HS-27A (cell line): ENCODE data around the gene EIF4B.
"Not testable (repeated sequence)": the region's sequence is repeated elsewhere in the genome, so short reads cannot be mapped to it uniquely, and the experiment has no call there.

Experiments used
- DNase-seq: peaks from one replicate; pipeline ENCODE4 v3.0.0-alpha.2; 2012; ENCODE audit warnings: low read depth, missing footprints

EIF4B gene

DNA sequence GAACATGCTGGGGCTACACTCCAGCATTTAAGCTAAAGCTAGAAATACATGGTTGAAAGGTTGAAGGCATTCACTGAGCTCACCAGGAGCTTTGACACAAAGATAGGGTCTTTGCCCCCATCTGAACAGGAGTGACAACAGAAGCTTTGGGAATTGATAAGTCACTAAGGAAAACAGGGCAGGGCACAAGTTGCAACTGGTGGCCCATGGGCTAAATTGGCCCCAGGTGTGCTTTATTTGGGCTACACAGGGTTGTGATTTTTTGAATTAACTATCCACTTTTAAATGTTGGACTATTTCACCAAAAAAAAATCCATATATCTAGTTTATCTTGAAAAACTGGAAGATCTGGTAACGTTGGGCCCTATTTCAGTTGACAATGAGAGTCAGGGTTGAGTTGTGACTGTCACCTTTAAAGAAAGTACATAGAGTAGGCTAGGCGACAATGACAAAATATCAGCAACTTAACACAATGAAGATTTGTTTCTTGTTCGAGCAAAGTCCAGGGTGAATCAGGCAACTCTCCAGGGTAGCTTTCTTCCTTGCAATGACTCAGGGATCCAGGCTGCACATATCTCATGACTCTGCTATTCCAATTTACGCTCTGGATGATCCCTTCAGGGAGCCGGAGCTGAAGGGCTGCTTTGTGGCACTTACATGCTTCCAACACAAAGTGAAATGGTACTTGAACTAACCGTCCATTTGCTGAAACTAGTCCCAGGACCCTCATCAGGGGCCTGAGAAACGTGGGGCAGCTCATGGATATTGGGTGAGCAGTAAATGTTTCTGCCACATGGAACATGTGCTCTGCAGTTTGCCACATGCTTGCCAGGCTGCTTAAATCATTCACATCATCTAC is 13.3 kb upstream of the EIF4B start:
- no peak for DNase-seq

DNA sequence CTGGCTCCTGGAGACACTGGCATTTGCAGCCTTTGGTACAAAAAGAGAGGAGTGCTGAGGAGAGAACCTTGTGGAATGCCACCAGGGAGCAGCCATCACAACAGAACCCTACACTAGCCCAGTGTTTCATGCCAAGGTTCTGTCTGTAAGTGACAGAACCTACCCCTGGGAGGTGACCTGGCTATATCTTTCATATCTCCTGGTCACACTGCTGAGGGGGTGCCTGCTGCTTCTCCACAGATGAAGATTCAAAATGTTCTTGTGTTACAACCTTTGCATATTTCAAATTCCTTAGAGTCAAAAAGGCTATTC is 12.7 kb upstream of the EIF4B start:
- DNase-seq = no peak

DNA sequence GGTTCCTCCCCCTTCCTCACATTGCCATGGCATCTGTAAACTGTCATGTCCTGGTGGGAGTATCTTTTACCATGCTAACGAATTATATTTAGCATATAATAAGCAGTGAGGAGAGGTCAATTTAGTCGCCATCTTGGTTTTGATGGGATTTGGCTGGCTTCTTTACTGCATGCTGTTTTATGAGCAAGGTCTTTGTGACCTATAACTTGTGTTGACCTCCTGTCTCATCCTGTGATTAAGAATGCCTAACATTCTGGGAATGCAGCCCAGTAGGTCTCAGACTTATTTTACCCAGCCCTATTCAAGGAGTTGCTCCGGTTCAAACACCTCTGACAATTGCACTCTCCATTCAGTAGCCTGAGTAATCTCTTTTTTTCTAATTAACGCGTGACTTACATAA is 2.1 kb upstream of the EIF4B start:
- no peak for DNase-seq

DNA sequence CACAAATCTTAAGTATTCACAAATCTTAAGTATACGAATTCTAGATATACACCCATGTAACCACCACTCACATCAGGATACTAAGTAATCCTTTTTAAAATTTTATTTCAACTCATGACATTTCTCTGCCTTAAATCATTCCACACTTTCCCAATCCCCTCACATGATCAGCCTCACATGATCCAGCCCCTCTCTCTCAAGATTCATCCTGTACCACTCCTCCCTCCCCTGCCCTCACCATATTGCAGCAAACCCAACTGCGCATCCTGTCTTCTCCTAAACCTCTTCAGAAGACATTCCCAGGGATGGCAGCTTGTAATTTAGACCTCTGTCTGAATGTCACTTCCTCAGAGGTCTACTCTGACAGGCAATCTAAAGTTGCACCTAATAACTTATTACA is 1.7 kb upstream of the EIF4B start:
- DNase-seq = no peak

DNA sequence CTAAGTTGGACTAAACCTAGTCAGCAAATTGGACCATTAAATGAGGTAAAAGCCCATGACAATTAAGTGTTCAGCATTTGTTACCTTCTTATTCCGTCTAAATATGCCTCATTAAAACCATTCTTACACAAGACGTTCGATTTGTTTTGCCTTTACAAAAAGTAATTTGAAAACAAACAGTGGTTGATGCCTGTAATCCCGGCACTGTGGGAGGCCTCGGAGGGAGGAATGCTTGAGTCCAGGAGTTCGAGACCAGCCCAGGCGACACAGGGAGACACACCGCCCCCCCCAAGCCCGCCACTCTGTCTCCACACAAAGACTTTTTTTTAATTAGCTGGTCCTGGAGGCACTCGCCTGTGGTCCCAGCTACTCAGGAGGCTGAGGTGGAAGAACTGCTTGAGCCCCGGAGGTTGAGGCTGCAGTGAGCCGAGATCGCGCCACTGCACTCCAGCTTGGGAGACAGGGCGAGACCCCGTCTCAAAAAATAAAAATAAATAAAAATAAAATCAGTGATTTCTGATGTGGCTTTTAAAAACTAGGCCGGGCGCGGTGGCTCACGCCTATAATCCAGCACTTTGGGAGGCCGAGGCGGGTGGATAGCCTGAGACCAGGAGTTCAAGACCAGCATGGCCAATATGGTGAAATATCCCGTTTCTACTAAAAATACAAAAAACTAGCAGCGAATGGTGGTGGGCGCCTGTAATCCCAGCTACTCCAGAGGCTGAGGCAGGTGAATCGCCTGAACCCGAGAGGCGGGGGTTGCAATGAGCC is 856 bp upstream of the EIF4B start:
- DNase-seq = no peak

DNA sequence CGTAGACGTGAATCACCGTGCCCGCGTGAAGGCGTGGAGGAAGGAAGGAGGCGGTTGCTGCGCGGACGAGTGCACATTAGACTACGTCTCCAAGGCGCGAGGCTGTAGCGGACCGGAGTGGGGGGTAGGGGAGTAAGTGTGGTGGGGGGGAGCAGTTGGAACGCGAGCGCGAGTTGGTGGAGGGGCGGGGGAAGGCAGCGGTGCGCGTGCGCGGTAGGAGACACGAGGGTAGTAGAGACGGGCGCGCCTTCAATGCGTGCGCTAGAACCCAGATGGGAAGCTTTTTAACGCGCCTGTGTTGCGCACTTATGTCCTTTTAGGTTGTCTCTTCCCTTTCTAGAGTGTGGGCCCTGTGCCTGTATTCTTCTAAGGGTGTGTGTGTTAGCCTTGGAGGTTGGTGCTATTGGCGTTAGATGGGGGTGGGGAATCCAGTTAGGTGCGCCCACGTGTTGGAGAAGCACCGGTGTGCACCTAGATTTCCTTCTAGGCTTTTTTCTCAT is 604 bp downstream of the EIF4B start:
- no peak for DNase-seq

DNA sequence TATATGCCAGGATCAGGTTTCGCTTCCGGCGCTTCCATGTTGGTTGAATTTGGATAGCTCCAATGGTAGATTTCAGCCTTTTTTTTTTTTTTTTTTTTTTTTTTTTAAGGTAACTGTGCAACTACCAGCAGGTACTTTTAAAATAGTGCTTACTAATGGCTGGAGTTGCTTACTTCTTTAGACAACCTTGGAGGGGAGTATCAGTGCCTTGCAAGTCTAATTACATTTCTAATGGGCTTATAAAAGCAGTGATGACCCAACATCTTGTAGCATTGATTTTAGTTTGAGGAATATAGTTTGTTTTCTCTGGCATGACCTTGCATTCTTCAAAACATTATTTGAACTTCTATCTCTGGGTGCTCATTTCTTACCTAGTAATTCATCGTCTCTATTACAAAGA is 1.1 kb downstream of the EIF4B start:
- no peak for DNase-seq

DNA sequence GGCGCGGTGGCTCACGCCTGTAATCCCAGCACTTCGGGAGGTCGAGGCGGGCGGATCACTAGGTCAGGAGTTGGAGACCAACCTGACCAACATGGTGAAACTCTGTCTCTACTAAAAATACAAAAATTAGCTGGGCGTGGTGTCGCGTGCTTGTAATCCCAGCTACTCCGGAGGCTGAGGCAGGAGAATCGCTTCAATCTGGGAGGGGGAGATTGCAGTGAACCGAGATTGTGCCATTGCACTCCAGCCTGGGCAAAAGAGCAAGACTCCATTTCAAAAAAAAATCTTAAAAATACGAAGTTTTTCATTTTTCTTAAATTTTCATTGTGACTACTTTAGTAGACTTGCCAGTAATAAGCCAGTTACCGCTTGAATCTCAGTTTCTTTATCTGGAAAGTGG is 2.5 kb downstream of the EIF4B start:
- not testable (repeated sequence) for DNase-seq

DNA sequence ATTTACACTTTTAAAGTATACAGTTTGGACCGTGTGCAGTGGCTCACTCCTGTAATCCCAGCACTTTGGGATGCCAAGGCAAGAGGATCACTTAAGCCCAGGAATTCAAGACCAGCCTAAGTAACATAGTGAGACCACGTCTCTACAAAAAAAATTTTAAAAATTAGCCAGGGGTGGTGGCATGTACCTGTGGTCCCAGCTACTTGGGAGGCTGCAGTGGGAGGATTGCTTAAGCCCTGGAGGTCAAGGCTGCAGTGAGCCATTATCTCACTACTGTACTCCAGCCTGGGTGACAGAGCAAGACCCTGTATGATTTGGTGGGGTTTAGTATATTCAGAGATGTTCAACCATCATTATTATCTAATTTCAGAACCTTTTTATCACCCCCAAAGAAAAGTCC is 4.7 kb downstream of the EIF4B start:
- no peak for DNase-seq

DNA sequence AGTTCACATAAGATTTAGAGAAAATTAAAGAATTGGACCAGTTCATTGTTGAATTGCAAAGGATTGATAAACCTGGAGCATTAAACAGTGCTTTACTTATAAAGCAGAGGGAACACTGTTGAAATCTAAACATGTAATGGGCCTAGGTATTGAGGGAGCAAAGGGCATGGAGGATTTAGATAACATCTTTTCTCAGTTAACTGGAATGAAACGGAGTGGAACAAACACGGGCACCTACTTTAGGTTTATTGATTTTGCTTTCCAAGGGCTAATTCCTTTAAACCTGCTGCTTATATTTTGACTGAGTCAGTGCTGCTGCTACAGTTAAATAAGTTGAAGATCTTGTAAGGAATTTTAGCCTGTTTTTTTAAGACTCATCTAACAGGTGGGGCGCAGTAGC is 5.6 kb downstream of the EIF4B start:
- no peak for DNase-seq

DNA sequence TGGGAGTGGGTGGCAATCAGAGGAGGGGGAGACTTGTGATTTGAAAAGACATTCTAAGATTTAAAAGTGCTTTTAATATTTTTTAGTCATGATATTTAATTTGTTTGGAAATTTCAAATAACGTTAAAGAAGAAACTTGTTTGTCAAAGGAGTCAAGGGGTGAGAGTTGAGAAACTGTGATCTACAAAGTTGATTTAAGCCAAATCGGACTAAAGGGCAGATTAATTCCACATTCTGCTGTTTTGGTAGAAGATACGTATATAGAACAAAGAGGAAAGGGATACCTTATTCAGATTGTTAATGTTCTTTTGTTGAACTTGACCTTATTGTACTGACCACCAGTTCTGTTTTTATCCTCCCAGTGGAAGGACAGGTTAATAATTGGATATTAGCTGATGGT is 6.7 kb downstream of the EIF4B start:
- no peak for DNase-seq

DNA sequence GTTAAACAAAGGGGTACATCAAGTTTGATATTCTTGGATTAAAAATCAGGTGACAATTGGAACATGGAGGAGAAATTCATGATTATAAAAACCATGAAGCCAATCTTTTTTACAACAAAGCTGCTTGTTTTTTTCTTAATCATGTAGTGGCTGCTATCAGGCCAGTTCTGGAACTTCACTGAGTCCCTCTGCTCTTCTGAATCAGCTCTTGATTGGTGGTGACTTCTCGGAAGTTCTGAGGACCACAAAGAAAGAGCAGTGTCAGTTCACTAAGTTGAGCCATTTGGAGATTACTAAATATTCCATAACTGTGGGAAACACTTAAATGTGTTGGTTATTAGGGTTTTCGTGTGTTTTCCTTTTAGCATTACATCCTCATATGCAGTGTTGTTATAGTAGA is 8.5 kb downstream of the EIF4B start:
- no peak for DNase-seq

DNA sequence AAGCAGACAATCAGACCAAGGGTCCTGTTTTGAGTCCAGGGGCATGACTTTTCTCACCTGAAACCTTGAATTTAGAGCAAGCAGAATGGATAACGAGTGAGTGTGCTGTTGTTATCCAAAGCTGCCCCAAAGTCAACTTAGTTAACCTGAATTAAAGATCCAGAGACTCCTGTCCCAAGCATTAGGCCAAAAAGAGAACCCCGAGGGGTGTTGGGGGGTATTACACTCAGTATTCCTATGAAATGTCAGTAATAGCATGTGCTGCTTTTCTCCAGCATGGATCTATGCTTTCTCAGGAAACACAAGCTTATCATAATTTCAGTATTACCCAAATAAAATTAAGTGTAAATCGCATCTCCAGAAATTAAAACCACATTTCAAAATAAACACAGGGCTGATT is 19.0 kb downstream of the EIF4B start:
- no peak for DNase-seq

DNA sequence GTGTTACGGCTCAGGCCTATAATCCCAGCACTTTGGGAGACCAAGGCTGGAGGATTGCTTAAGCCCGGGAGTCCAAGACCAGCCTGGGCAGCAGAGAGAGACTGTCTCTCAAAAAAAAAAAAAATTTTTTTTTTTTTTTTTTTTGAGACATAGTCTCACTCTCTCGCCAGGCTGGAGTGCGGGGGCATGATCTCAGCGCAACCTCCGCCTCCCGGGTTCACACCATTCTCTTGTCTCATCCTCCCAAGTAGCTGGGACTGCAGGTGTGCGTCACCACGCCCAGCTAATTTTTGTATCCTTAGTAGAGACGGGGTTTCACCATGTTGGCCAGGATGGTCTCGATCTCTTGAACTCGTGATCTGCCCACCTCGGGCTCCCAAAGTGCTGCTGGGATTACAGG is 20.8 kb downstream of the EIF4B start:
- not testable (repeated sequence) for DNase-seq

DNA sequence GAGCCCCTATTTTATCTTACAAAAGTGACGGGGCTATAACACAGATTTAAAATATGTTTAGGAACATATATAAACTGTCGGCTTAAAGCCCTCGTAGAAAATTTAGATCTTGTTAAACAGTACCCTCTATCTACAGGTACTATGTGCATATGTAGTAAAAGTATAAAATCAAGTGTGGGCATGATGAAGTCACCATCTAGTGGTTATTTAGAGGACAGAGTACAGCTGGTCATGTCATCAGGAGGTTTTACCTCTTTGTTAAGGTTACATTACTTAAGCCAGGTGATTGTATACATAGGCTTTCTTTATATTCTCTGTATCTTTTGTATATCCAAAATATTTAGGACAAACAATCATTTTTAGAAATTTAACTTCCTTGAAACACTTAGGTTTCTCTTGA is 25.4 kb downstream of the EIF4B start:
- no peak for DNase-seq

DNA sequence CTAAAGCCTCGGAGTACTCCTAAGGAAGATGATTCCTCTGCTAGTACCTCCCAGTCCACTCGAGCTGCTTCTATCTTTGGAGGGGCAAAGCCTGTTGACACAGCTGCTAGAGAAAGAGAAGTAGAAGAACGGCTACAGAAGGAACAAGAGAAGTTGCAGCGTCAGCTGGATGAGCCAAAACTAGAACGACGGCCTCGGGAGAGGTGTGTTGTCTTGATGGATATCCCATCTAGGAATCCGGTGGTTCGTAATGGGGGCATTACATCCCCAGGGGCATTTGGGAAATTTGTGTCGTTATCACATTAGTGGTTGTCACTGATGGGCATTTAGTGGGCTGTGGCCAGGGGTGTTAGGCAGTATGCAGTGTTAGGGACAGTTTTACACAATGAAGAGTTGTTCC is 27.6 kb downstream of the EIF4B start:
- not testable (repeated sequence) for DNase-seq

DNA sequence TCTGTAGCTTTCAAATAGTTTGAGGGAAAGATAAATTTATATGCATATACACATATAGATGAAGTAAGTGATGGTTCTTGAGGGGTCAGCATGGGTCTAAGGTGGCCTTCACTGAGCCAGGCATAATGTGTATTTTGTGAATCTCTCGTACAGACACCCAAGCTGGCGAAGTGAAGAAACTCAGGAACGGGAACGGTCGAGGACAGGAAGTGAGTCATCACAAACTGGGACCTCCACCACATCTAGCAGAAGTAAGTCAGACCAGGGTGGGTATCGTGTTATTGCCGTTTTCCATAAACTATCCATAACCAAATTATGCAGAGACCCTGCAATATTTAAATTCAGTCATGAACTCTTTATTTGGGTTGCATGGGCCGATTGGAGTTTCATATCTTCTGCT is 28.2 kb downstream of the EIF4B start:
- no peak for DNase-seq

DNA sequence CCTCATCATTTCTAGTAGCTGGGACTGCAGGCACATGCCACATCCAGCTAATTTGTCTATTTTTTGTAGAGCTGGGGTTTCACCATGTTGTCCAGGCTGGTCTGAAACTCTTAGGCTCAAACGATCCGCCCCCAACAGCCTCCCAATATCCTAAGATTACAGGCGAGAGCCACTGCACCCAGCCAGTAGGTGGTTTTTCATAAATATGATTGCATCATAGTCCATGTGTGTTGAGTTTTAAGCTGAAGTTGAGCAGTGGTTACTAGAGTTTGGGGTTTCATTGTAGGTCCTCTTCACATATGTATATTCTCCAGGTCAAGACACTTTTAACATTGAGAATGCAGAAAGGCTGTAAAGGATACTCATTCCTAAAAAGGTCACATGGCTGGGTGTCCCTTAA is 30.5 kb downstream of the EIF4B start:
- DNase-seq = no peak

DNA sequence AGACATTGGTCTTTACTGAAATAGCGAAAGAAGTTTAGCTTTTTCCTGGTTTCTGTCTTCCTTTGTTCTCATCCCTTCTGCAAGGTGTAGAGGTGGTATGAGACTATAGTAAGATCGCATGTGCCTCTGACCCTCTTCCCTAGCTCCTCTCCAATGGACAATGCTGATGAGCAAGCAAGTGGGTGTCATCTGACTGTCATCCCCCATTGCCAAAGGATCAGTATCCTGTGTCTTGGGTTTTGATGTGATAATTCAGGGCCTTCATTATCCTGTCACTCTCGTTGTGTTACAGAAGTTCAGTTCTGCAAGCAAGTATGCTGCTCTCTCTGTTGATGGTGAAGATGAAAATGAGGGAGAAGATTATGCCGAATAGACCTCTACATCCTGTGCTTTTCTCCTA is 33.6 kb downstream of the EIF4B start:
- DNase-seq = no peak

DNA sequence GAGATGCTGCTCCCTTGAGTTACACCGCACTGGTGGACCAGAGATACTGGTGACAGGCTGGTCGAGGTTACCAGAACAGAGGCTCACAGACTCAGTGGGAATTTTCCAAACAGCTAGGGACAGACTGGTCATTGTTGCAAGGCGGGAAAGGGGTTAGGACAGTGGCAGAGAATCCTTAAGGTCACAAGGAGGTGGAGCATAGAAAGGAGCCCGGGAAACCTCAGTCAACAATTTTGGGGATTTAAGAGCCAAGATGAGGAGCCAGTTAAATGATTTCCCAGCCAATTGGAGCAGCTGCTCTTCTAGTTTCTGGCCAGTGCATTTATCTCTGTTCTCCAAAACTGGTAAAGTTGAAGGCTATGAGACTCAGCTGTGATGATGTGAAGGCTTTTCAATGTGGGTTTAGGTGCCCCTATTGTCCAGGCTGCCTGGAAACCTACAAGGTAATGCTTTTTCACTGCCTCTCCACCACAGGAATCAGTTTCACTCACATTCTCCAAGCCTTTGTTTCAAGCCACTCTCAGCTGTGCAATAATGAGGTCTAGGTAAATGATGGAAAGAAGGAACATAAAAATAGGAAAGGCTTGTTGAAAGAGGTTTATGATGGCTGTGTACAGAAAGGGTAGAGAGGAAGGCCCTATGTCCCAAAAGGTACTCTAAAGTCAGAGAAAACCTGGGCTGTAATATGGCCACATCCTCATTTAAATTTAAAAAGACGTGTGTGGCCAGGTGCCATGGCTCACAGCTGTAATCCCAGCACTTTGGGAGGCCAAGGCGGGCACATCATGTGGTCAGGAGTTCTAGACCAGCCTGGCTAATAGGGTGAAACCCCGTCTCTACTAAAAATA is 36.6 kb downstream of the EIF4B start:
- no peak for DNase-seq

DNA sequence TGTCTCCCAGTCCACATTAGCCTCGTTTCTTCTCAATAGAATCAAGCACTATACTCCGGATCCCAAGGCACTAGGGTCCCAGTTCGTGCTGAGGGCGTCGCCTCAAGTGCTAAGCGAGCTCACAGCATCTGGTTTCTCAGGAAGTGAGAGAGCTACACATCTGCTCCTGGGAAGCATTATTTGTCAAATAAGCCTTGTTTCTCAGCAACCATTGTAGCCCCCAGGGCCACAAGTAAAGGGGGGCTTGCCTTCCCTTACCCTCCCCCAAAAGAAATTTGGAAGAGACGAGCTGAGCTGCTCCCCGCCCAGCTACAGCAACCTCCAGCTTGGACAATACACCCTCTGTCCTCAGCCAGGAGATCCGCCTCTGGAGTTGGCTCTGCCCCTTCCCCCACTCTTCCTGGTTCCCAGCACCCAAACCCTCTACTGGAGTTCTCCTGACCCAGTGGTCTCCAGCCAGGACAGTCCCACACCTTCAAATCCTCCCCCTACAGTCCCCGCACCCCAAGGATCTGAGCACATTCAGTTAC is 37.9 kb downstream of the EIF4B start:
- DNase-seq = no peak
